ENCODE data around the gene BRINP1.
A peak's percentile ranks its signal among the peaks of the same experiment; 100 is the strongest.

Gene BRINP1

GRCh38 chr9:119367683-119368075 lies 1.6 kb downstream of the BRINP1 start:
- H3K36me3 ChIP-seq (ENCODE audit: low read length), result no peaks in the 10 kb centered on the region
- no peaks in the 10 kb centered on the region for H3K9me2 ChIP-seq (replicated peaks; ENCODE audit: insufficient read depth, low read length)
- H2AFZ ChIP-seq (ENCODE audit: low read depth, low read length, severe bottlenecking), result no peak overlapping the region
- no peak overlapping the region for H3K9ac ChIP-seq (ENCODE audit: low read length)
- no peaks in the 10 kb centered on the region for H3K27me3 ChIP-seq (ENCODE audit: low read length)
- H3K4me3 ChIP-seq (ENCODE audit: insufficient read depth, low read length, poor library complexity, severe bottlenecking), result no peak overlapping the region
- TF ChIP-seq EZH2phosphoT487 (conservative IDR thresholded peaks at IDR 0.05; ENCODE audit: low read length), result no peak
- TF ChIP-seq, protein P1, sequence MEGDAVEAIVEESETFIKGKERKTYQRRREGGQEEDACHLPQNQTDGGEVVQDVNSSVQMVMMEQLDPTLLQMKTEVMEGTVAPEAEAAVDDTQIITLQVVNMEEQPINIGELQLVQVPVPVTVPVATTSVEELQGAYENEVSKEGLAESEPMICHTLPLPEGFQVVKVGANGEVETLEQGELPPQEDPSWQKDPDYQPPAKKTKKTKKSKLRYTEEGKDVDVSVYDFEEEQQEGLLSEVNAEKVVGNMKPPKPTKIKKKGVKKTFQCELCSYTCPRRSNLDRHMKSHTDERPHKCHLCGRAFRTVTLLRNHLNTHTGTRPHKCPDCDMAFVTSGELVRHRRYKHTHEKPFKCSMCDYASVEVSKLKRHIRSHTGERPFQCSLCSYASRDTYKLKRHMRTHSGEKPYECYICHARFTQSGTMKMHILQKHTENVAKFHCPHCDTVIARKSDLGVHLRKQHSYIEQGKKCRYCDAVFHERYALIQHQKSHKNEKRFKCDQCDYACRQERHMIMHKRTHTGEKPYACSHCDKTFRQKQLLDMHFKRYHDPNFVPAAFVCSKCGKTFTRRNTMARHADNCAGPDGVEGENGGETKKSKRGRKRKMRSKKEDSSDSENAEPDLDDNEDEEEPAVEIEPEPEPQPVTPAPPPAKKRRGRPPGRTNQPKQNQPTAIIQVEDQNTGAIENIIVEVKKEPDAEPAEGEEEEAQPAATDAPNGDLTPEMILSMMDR (IDR thresholded peaks at IDR 0.05; ENCODE audit: insufficient read depth, low read length, poor library complexity, severe bottlenecking), result no peak
- no peak overlapping the region for H3K4me2 ChIP-seq (ENCODE audit: low read depth, low read length, poor library complexity, severe bottlenecking)
- no peaks in the 10 kb centered on the region for H3K79me2 ChIP-seq (ENCODE audit: insufficient read depth, low read length)
- no peaks in the 10 kb centered on the region for H3F3A ChIP-seq (ENCODE audit: insufficient read depth)
- no peaks in the 10 kb centered on the region for H3K9me3 ChIP-seq (ENCODE audit: insufficient read depth, low read length)
- no peak overlapping the region for H3K27ac ChIP-seq (ENCODE audit: low read depth, low read length)
- no peaks in the 10 kb centered on the region for H4K20me1 ChIP-seq (ENCODE audit: low read depth, low read length)

DNA sequence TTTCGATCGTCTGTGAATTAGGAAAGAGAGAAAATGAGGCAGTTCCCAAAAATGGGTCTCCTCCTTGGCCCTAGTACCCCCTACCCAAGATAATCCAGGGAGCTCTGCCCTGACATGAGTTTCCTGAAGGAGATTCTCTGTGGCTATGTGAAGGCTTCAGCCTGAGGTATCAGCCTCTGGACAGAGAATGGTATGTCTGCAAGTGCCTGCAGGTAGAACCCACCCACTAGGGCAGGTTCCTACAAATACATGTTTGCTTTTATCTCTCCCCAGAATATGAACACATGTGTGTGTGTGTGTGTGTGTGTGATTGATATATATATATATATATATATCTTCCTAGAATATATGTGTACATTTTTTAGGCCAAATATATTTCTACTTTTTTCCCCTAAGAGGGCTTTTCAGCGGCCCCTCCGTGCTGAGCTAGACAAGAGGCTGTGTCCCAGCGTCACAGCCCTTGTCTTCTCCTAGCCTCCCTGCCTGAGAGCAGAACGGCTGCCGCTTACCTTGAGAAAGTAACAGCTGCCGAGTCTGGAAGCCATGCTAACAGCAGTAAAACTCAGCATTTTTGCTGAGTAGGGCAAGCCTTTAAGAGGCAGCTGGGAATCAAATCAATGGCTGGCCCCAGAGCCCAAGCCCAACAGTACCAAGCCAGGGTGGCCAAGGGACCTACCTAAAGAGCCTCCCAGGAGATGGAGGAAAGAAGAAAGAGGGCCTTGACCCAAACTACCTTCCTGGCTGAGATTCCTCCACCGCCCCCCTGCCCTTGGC lies 2.1 kb downstream of the BRINP1 start:
- H2AFZ ChIP-seq (ENCODE audit: low read depth, low read length, severe bottlenecking), result no peak overlapping the region
- no peaks in the 10 kb centered on the region for H3K9me2 ChIP-seq (replicated peaks; ENCODE audit: insufficient read depth, low read length)
- TF ChIP-seq, protein P1 (IDR thresholded peaks at IDR 0.05; ENCODE audit: insufficient read depth, low read length, poor library complexity, severe bottlenecking), result no peak
- TF ChIP-seq EZH2phosphoT487 (conservative IDR thresholded peaks at IDR 0.05; ENCODE audit: low read length), result no peak
- H3K9me3 ChIP-seq (ENCODE audit: insufficient read depth, low read length), result no peaks in the 10 kb centered on the region
- no peaks in the 10 kb centered on the region for H3F3A ChIP-seq (ENCODE audit: insufficient read depth)
- no peak overlapping the region for H3K27ac ChIP-seq (ENCODE audit: low read depth, low read length)
- no peaks in the 10 kb centered on the region for H3K36me3 ChIP-seq (ENCODE audit: low read length)
- no peaks in the 10 kb centered on the region for H4K20me1 ChIP-seq (ENCODE audit: low read depth, low read length)
- no peak overlapping the region for H3K4me3 ChIP-seq (ENCODE audit: insufficient read depth, low read length, poor library complexity, severe bottlenecking)
- H3K27me3 ChIP-seq (ENCODE audit: low read length), result no peaks in the 10 kb centered on the region
- no peaks in the 10 kb centered on the region for H3K79me2 ChIP-seq (ENCODE audit: insufficient read depth, low read length)
- H3K4me2 ChIP-seq (ENCODE audit: low read depth, low read length, poor library complexity, severe bottlenecking), result no peak overlapping the region
- H3K9ac ChIP-seq (ENCODE audit: low read length), result no peak overlapping the region

DNA sequence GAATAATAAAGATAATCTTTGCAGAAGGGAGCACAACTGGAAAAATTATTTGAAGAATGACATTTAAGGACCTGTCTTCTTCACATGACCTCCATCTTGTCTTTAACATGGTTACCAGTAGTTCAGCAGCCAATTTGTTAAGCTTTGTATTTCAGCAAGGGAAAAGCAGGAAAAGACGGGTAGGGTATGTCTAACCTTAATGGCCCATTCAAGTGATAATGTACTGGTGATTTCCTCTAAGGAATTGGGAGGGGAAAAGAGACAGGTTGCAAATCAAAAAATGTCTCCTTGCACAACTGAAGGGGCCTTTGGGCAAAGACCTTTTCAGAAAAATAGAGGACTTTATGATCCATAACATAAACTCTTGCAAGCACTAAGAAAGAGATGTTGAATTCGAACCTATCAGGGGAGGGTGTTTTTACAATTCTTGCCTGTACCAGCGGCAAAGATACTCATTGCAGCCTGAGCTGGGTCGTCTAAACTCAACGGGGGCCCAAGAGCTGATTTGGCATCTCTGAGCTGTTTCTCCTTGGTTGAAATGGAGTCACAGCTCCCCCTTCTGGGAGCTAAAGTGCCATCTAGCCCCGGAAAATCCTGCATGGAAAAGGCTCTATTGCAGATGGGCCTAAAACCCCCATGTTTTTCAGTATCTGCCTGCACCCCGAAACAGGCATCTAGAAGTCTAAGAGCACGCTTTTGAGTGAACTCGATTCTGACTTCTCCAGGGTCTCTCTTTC lies 3.8 kb downstream of the BRINP1 start:
- Histone ChIP-seq H3K9ac (ENCODE audit: low read length) (no peak overlapping the region), H3K9me3 (ENCODE audit: insufficient read depth, low read length) (no peaks in the 10 kb centered on the region), H3K4me3 (ENCODE audit: insufficient read depth, low read length, poor library complexity, severe bottlenecking) (no peak overlapping the region), H2AFZ (ENCODE audit: low read depth, low read length, severe bottlenecking) (no peak overlapping the region), H3K9me2 (replicated peaks; ENCODE audit: insufficient read depth, low read length) (no peaks in the 10 kb centered on the region), H3K27ac (ENCODE audit: low read depth, low read length) (no peak overlapping the region), H3K27me3 (ENCODE audit: low read length) (no peaks in the 10 kb centered on the region), H3K79me2 (ENCODE audit: insufficient read depth, low read length) (no peaks in the 10 kb centered on the region), H3K4me2 (ENCODE audit: low read depth, low read length, poor library complexity, severe bottlenecking) (no peak overlapping the region), H3F3A (ENCODE audit: insufficient read depth) (no peaks in the 10 kb centered on the region), H4K20me1 (ENCODE audit: low read depth, low read length) (no peaks in the 10 kb centered on the region), H3K36me3 (ENCODE audit: low read length) (no peaks in the 10 kb centered on the region)
- TF ChIP-seq, protein P1 (IDR thresholded peaks at IDR 0.05; ENCODE audit: insufficient read depth, low read length, poor library complexity, severe bottlenecking), result peak; percentile 22
- TF ChIP-seq EZH2phosphoT487 (conservative IDR thresholded peaks at IDR 0.05; ENCODE audit: low read length), result no peak
